ENCODE data around the gene IL1RAPL2.

DNA sequence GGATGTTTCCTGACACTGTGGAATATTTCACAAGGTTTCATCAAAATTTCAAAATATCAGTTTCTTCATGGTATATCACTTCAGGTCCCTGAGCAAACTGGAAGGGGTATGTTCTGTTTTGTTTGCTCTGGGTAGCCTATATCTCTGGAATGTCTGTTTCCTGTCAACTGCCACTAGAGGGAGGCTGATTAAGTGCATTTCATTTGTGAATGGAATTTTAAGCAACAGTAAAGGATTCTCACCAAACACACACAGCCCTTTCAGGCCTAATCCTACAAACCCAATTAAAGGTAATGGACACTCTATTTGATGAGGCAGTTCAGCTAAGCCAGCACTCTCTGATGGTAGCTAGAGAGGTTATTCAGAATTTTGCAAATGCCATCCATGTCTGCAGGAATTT lies 347.3 kb downstream of the IL1RAPL2 start:
- TF ChIP-seq, protein P1, sequence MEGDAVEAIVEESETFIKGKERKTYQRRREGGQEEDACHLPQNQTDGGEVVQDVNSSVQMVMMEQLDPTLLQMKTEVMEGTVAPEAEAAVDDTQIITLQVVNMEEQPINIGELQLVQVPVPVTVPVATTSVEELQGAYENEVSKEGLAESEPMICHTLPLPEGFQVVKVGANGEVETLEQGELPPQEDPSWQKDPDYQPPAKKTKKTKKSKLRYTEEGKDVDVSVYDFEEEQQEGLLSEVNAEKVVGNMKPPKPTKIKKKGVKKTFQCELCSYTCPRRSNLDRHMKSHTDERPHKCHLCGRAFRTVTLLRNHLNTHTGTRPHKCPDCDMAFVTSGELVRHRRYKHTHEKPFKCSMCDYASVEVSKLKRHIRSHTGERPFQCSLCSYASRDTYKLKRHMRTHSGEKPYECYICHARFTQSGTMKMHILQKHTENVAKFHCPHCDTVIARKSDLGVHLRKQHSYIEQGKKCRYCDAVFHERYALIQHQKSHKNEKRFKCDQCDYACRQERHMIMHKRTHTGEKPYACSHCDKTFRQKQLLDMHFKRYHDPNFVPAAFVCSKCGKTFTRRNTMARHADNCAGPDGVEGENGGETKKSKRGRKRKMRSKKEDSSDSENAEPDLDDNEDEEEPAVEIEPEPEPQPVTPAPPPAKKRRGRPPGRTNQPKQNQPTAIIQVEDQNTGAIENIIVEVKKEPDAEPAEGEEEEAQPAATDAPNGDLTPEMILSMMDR (IDR thresholded peaks at IDR 0.05): no peak
- no peak for TF ChIP-seq POLR2A (IDR thresholded peaks at IDR 0.05)
